ENCODE results near the gene ZMYND10. TPM values are rescaled to one million over a fixed set of nuclear protein-coding genes. Genes with fewer than 3 reads are reported as not detected.
"Not testable (repeated sequence)": the region's sequence is repeated elsewhere in the genome, so short reads cannot be mapped to it uniquely, and the experiment has no call there.

Gene ZMYND10
- total RNA-seq, 8 experiments from 2014 or later: 0.76 to 91.1 (median 2.2) TPM

DNA sequence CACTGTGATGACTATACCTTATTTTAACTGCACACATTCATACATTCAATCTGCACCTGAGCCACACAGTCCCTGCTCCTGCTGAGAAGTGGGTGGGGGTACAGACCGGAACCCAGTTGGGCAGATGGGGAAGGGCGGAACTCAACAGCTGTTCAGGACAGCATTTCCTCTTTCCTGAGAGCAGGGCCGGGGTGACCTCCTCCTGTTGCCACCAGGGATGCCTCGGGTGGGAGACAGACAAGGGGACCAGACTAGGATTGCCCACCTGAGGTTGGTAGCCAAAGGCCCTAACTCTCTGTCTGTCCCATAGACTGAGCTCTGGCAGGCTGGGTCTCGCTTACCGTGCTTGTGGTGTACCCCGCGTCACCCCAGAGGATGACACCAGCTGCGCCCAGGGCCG lies 26.9 kb downstream of the ZMYND10 start:
- in situ Hi-C loops (cut with MboI; ENCODE audit: low pct_unique_long_range_greater_than_20kb in 2 of 9, low sequenced_read_pairs in 9 of 9, unreplicated experiment in 9 of 9): no loop called here
- 78 to 100% (median 91%) methylated on average over 1 to 7 of the region's 10 CpGs; no CpG with 5 or more reads in 4 of the 10 experiments for WGBS, 10 experiments

DNA sequence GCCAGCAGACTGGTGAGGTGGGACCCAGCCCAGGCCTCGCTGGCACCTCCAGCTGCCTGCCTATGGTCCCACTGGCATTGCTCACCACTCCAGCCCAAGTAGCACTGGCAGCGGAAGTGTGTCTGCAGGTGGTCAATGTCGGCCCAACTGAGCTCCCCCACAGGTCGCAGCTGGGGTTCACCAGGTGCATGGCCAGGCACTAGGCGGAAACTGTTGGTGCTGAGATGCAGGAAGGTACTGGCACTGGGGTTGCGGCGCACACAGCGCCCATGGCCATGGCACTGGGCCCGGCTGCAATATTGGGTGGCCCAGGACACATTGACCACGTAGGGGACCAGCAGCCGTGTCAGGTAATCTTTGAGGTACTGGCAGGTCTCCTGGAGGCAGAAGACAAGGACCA lies 27.4 kb downstream of the ZMYND10 start:
- in situ Hi-C loops (cut with MboI; ENCODE audit: low pct_unique_long_range_greater_than_20kb in 2 of 9, low sequenced_read_pairs in 9 of 9, unreplicated experiment in 9 of 9): no loop called here
- H3K4me3 ChIP-seq: no peak overlapping the region
- WGBS, 10 experiments: 80 to 100% (median 95%) methylated on average over 1 to 5 of the region's 11 CpGs; no CpG with 5 or more reads in 5 of the 10 experiments
- no peak overlapping the region for H3K27ac ChIP-seq
- no peak for ATAC-seq (replicated peaks in 6 of 8)
- H3K4me1 ChIP-seq (replicated peaks in 1 of 2): peaks cover 22 to 26% of the 10 kb centered on the region in 2 donors

More for the DNA sequence above, 26.9 kb downstream of the ZMYND10 start:
- no peak for ATAC-seq (replicated peaks in 6 of 8)
- Histone ChIP-seq H3K27ac (no peak overlapping the region), H3K4me1 (replicated peaks in 1 of 2) (peaks cover 22 to 26% of the 10 kb centered on the region in 2 donors), H3K4me3 (no peak overlapping the region)

DNA sequence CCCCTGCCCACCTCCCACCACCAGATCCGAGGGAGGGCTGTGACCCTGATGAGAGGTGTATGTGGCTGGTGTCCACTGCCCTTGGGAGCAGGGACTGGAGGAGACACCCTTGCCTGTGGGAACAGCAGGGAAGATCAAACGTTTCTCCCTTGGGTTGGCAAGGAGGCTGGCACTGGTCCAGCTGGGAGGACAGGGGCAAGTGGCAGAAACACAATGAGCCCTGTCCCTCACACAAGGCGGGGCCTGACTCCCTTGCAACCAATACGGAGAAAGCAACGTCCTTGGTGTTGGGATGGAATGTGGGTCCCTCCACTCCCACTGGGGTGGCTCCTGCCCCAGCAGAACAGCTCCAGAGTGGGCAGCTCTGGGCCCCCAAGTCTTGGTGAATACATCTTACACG lies 28.2 kb downstream of the ZMYND10 start:
- H3K4me1 ChIP-seq (replicated peaks in 1 of 2): peaks cover 18 to 21% of the 10 kb centered on the region in 2 donors
- 40 to 100% (median 80%) methylated on average over 1 to 4 of the region's 6 CpGs; no CpG with 5 or more reads in 4 of the 10 experiments for WGBS, 10 experiments
- no peak overlapping the region for H3K4me3 ChIP-seq
- no peak overlapping the region for H3K27ac ChIP-seq
- in situ Hi-C loops (cut with MboI; ENCODE audit: low pct_unique_long_range_greater_than_20kb in 2 of 9, low sequenced_read_pairs in 9 of 9, unreplicated experiment in 9 of 9): no loop called here
- no peak for ATAC-seq (replicated peaks in 6 of 8)

DNA sequence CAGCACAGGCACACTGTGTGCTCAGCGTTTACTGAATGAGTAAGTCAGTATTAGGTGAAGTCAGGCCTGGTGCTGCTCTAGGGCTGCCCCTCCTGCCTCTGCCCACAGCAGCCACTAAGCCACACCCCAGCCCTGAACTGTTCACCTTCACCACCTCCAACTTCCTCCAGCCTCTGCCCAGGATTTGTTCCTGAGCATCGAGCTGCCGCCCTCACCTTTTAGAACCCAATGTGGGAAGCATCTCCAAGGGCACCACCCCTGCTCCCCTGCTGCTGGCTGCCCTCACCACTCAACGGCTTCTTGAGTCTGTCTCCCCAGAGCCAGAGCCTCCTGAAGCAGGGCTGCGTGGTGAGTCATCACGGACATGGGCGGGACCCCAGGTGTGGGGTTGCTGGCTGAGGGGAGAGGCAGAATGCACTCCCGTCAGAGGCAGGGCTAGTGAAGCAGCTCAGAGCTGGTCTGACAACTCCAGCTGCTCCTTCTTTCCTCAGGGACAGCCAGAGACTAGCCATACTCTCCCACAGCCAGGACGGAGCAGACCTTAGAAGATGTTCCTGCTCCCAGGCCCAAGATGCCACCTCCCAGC lies 28.8 kb downstream of the ZMYND10 start:
- ATAC-seq (replicated peaks in 6 of 8): peak in 6 of 8 experiments; percentile 7 to 60 (median 18)
- in situ Hi-C loops (cut with MboI; ENCODE audit: low pct_unique_long_range_greater_than_20kb in 2 of 9, low sequenced_read_pairs in 9 of 9, unreplicated experiment in 9 of 9): no loop called here
- H3K27ac ChIP-seq: no peak overlapping the region
- H3K4me3 ChIP-seq: no peak overlapping the region
- H3K4me1 ChIP-seq (replicated peaks in 1 of 2): peaks cover 13 to 15% of the 10 kb centered on the region in 2 donors
- 13 to 100% (median 89%) methylated on average over 1 to 7 of the region's 9 CpGs; no CpG with 5 or more reads in 5 of the 10 experiments for WGBS, 10 experiments

DNA sequence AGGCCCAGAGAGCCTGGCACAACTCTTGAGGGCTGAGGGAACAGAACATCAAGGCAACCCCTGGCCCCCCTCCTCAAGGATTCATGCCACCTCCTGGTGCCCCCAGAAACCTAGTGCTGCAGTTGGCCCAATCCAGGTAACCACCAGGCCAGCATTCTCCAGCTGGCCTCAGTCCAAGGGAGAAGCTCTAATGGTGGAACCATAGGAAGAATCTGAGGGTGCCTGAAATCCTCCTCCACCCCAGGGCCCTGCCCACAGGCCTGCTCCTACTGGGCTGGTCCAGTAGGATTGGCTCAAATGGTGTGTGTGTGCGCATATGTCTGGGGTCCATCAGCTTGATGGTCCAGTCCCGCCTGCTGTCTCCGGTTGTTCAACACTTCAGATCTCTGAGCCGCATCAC lies 30.7 kb downstream of the ZMYND10 start:
- ATAC-seq (replicated peaks in 6 of 8): no peak
- no peak overlapping the region for H3K27ac ChIP-seq
- H3K4me1 ChIP-seq (replicated peaks in 1 of 2): peaks cover 6 to 8% of the 10 kb centered on the region in 2 donors
- WGBS, 10 experiments: 92 to 100% (median 100%) methylated on average over 1 to 4 of the region's 4 CpGs; no CpG with 5 or more reads in 5 of the 10 experiments
- H3K4me3 ChIP-seq: no peak overlapping the region
- in situ Hi-C loops (cut with MboI; ENCODE audit: low pct_unique_long_range_greater_than_20kb in 2 of 9, low sequenced_read_pairs in 9 of 9, unreplicated experiment in 9 of 9): no loop called here

DNA sequence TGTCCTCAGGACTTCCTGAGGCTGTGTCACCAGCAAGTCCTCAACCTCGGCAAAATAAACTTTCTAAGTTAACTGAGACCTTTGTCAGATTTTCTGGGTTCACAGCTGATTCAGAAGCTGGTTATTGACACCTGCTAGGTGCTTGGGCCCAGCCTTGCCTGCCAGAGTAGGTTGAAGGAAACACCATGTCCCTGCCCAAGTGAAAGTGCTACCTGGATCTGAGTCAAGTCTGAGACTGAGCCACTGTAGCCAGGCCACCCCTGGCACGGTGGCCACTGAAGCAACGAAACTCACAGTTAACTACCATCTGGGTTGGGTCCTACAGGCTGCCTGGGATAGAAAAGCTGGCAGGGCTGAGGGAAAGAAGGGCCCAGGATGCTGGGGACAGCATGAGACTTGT lies 31.2 kb downstream of the ZMYND10 start:
- in situ Hi-C loops (cut with MboI; ENCODE audit: low pct_unique_long_range_greater_than_20kb in 2 of 9, low sequenced_read_pairs in 9 of 9, unreplicated experiment in 9 of 9): no loop called here
- H3K27ac ChIP-seq: no peak overlapping the region
- no peak overlapping the region for H3K4me3 ChIP-seq
- WGBS, 10 experiments: 0 to 100% (median 87%) methylated on average over 1 to 2 of the region's 3 CpGs; no CpG with 5 or more reads in 4 of the 10 experiments
- no peak for ATAC-seq (replicated peaks in 6 of 8)
- H3K4me1 ChIP-seq (replicated peaks in 1 of 2): peaks cover 1 to 3% of the 10 kb centered on the region in 2 donors

DNA sequence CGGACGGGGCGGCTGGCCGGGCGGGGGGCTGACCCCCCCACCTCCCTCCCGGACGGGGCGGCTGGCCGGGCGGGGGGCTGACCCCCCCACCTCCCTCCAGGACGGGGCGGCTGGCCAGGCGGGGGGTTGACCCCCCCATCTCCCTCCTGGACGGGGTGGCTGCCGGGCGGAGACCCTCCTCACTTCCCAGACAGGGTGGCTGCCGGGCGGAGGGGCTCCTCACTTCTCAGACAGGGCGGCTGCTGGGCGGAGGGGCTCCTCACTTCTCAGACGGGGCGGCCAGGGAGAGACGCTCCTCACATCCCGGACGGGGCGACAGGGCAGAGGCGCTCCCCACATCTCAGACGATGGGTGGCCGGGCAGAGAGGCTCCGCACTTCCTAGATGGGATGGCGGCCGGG lies 33.5 kb downstream of the ZMYND10 start:
- no CpG with 5 or more reads among the region's 32 CpGs for WGBS, 10 experiments
- ATAC-seq (replicated peaks in 6 of 8); H3K27ac ChIP-seq; H3K4me3 ChIP-seq; H3K4me1 ChIP-seq (replicated peaks in 1 of 2); in situ Hi-C loops (cut with MboI; ENCODE audit: low pct_unique_long_range_greater_than_20kb in 2 of 9, low sequenced_read_pairs in 9 of 9, unreplicated experiment in 9 of 9): not testable (repeated sequence)

DNA sequence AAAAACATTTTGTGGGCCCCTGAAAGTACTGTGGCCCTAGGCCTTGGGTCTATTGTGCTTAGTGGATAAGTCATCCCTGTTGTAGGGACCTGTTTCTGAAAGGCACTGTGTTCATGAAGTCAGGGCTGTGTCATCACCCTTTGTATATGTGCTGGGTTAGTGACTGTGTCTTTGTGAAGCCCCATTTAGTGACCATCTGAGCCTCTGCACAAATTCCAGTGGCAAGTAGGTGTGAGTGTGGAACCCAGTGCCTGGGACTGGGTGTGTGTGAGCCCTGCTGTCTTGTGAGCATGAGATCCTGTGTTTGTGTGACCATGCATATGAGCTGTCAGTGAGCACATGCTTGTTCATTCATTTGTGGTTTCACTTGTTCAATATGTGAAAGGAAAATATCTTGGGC lies 40.9 kb downstream of the ZMYND10 start:
- in situ Hi-C loops (cut with MboI; ENCODE audit: low pct_unique_long_range_greater_than_20kb in 2 of 9, low sequenced_read_pairs in 9 of 9, unreplicated experiment in 9 of 9): no loop called here
- peak in 1 of 8 experiments; percentile 32 for ATAC-seq (replicated peaks in 6 of 8)
- peaks cover 8 to 17% of the 10 kb centered on the region in 2 donors for H3K4me1 ChIP-seq (replicated peaks in 1 of 2)
- H3K4me3 ChIP-seq: no peak overlapping the region
- no peak overlapping the region for H3K27ac ChIP-seq

DNA sequence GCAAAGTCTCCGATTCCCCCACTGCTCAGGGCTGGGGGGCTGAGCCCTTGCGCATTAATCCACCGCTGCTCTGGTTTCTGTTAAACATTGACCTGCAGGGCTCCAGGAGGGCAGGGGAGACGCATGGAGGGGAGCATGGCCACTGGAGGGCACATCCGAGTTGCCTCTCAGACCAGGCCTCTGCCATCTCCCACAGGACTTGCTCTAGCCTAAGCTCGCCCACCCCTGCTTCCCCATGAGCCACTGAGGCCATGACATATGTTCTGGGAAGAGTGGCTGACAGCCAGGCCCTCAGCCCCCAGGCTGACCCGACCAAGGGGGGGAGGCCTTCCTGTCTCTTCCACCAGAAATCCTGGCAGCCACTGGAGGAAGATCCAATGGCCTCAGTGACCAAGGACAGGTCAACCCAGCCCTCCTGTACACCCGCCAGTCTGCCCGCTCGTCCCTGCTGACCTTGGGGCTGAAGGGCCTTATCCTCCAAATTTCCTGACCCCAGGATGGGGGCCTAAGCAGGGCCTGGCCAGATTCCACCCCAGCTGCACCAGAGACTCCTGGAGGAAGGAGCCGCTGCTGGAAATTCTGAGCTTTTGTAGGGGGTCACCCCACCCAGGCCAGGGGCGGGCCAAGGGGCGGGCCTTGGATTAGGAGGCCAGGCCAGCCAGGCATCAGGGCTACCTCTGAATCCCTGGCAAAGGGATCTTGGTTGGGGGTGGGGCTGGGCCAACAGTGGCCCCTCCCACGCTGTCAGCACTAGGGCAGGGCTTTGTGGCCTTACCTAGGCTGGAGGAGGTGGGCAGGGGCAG lies 42.3 kb downstream of the ZMYND10 start, which contains the start of gene HYAL1:
Gene HYAL1 (minus strand): TSS at position 562 of the 803 bp plus-strand sequence. CDS start 618 bp downstream, outside the sequence.
- in situ Hi-C loops (cut with MboI; ENCODE audit: low pct_unique_long_range_greater_than_20kb in 2 of 9, low sequenced_read_pairs in 9 of 9, unreplicated experiment in 9 of 9): no loop called here
- H3K27ac ChIP-seq: peak within 1 kb of the TSS in 1 of 2 donors; percentile 21

DNA sequence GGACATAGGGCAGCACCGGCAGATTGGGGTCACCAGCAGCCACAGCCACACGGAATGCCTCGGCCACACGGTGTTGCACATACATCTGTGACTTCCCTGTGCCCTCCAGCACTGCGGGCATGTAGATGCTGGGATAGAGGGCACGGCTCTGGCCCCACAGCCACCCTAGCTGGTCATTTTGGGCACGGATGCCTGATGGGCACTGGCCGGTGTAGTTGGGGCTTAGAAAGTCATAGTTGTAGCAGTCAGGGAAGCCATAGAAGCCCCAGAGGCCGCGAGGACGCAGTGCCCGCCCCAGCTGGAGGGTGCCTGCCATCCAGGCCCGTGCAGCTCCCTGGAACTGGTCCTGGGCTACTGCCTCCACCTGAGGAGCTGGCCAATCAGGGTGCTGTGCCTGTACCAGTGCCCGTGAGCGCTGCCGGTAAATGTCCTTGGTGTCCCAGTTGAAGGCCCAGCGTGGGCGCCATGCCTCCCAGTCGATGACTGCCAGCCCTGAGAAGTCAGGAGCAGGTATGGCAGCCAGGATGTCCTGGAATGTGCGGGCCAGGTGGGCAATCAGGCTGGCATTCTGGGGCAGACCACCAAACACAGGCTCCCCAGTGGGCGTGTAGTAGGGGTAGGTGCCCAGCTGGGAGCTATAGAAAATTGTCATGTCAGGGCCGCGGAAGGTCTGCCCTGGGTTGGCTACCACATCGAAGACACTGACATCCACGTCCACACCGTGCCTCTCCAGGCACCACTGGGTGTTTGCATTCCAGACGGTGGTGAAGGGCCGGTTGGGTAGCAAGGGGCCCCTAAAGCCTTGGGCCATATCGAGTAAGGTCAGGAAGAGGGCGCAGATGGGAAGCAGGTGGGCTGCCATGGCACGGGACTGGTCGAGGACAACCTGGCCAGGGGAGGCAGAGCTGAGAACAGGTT lies 43.2 kb downstream of the ZMYND10 start:
- in situ Hi-C loops (cut with MboI; ENCODE audit: low pct_unique_long_range_greater_than_20kb in 2 of 9, low sequenced_read_pairs in 9 of 9, unreplicated experiment in 9 of 9): no loop called here
- Histone ChIP-seq H3K4me1 (replicated peaks in 1 of 2) (peaks cover 14 to 22% of the 10 kb centered on the region in 2 donors), H3K27ac (no peak overlapping the region), H3K4me3 (no peak overlapping the region)
- WGBS, 10 experiments: 52 to 100% (median 90%) methylated on average over 2 to 15 of the region's 32 CpGs; no CpG with 5 or more reads in 1 of the 10 experiments
- ATAC-seq (replicated peaks in 6 of 8): no peak

More for the DNA sequence above, 42.3 kb downstream of the ZMYND10 start, which contains the start of gene HYAL1:
- ATAC-seq (replicated peaks in 6 of 8): peak in 3 of 8 experiments; percentile 6 to 43 (median 13)
- 56 to 80% (median 76%) methylated on average over 1 to 7 of the region's 14 CpGs; no CpG with 5 or more reads in 6 of the 10 experiments for WGBS, 10 experiments
- H3K4me1 ChIP-seq (replicated peaks in 1 of 2): peaks cover 12 to 18% of the 10 kb centered on the region in 2 donors
- no peak within 1 kb of the TSS for H3K4me3 ChIP-seq

DNA sequence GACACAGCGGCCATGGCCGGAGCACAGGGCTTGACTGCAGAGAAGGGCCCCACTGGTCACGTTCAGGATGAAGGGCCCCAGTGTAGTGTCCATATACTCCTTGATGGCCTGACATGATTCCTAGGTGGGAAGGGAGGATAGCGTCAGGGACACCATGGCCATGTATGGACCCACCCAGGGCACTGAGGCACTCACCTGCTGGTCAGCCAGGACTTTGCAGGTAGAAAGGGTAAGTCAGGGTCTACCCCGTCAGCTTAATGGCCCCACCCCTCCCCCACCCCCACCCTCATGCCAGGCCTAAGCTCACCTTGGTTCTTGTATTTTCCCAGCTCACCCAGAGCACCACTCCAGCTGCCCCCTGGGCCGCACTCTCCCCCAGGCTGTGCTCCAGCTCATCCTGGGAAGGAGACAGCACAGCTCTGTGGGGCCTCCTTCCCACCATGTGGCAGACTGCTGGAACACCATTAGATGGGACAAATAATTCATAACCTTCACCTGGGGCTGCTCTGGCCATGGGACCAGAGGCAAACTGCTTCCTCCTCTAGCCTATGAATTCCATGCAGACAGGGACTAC lies 44.8 kb downstream of the ZMYND10 start:
- peak overlapping the region in 1 of 5 donors; percentile 70 for H3K4me3 ChIP-seq

More for the DNA sequence above, 44.8 kb downstream of the ZMYND10 start:
- in situ Hi-C loops (cut with MboI; ENCODE audit: low pct_unique_long_range_greater_than_20kb in 2 of 9, low sequenced_read_pairs in 9 of 9, unreplicated experiment in 9 of 9): no loop called here
- no peak for ATAC-seq (replicated peaks in 6 of 8)
- Histone ChIP-seq H3K4me1 (replicated peaks in 1 of 2) (peaks cover 14 to 22% of the 10 kb centered on the region in 2 donors), H3K27ac (no peak overlapping the region)
- 100% methylated on average over 1 to 2 of the region's 6 CpGs; no CpG with 5 or more reads in 7 of the 10 experiments for WGBS, 10 experiments

Measured in motor neuron (in vitro differentiated cells).